D721Med (cell line): ENCODE data around the gene GMDS.

Experiments used
- DNase-seq: peaks from one replicate; pipeline ENCODE4 v3.0.0; 2011; ENCODE audit warnings: low spot score; ENCODE audit not compliant: insufficient read length
- FAIRE-seq: peaks from 2 replicates; lab custom pipeline; 2011; peaks lifted over from hg19 to GRCh38; lab: Jason Lieb, UNC
- TF ChIP-seq, protein P1 (sequence below): IDR thresholded peaks from 2 replicates; pipeline ENCODE4 v1.5.1; 2012; ENCODE audit warnings: mild to moderate bottlenecking, control low read depth; ENCODE audit not compliant: insufficient read depth; ENCODE audit errors: missing control alignments

The GMDS gene

DNA sequence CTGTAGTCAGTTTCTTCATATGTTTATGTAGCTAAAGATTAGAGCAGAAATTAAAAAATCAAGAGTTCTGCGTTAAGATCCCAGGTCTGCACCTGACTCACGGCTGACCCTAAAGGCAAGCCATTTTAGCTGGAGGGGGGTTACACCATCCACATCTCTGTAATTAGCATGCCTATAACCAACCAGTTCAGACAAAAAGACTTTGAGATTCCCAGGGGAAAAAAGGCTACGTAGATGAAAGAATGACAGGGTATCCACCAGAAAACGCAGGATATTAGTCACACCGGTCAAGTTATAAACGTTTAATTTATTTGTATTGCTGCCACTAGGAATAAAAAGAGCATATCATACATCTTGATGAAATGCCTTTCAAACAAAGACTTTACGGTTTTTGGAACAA, 336.6 kb downstream of the GMDS start:
- TF ChIP-seq, protein P1, sequence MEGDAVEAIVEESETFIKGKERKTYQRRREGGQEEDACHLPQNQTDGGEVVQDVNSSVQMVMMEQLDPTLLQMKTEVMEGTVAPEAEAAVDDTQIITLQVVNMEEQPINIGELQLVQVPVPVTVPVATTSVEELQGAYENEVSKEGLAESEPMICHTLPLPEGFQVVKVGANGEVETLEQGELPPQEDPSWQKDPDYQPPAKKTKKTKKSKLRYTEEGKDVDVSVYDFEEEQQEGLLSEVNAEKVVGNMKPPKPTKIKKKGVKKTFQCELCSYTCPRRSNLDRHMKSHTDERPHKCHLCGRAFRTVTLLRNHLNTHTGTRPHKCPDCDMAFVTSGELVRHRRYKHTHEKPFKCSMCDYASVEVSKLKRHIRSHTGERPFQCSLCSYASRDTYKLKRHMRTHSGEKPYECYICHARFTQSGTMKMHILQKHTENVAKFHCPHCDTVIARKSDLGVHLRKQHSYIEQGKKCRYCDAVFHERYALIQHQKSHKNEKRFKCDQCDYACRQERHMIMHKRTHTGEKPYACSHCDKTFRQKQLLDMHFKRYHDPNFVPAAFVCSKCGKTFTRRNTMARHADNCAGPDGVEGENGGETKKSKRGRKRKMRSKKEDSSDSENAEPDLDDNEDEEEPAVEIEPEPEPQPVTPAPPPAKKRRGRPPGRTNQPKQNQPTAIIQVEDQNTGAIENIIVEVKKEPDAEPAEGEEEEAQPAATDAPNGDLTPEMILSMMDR: no peak
- DNase-seq (no peak), FAIRE-seq (no peak)

DNA sequence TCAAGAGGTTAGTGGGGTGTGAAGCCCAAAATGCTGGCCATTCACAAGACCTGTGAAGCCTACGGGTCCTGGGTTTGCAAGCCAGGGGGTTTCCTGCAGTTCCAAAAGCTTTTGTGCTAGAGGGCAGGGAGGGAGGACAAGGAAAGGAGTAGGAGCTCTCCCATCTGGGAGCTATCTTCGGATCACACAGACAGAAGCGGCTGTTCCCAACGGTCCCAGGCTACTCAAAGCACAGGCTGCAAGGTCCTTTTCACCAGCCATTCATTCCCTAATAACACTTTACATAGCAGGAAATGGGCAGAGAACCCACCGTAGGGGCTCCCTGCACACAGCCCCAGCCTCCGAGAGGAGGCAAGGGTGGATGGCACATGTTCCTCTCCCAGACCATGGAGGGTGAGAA, 338.8 kb downstream of the GMDS start:
- FAIRE-seq (no peak), DNase-seq (no peak)
- TF ChIP-seq, protein P1: no peak

DNA sequence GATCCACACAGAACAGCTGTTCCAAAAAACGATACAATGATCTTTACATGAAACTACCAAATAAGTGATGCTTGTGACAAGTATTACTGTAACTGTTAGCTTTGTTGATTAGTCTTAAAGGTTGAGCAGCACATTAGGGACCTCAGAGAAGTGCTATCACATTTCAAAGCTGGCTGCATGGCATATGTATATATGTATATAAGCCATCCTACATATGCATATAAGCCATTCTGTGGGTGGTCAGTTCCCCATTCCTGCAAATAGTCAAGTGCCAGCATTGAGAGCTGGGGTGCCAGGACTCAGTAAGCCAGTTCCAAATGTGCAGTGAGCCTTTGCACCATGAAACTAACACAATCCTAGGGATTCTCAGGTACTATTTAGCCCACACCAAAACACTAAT, 339.4 kb downstream of the GMDS start:
- DNase-seq (no peak), FAIRE-seq (no peak)
- TF ChIP-seq, protein P1: no peak

DNA sequence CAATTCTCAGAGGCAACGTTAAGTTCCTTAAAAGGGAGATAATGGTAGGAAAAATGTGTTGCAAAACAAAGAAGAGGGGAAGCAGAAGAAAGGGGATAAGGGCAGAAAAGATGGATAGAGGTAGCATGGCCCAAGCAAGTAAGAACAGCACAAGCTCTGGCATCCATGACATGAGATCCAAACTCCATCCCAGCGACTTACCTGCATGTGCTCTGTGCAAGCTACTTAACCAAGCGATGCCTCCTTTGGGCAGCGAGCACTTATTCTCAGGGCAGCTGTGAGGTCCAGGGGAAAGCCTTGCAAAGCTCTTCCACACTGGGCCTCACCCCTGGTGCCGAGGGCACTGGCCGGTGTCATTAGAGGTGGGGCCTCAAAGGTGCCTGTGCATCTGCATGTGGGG, 340.5 kb downstream of the GMDS start:
- no peak for FAIRE-seq
- TF ChIP-seq, protein P1: no peak

DNA sequence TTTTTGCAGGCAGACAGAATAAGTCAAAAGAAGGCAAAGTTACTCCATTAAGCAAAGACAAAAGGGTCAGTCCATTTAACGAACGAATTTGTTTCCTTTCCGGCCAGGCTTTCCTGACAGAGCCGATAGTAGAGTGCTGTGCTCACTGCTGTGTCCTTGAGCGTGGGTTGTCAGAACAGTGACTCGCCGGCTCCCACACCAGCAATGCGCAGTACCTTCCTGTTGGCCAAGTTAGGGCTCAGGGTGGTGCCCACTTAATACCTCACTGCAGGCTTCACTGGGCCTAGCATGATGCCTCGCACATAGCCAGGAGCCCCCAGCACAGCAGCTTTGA, 341.0 kb downstream of the GMDS start:
- FAIRE-seq (no peak), DNase-seq (no peak)
- TF ChIP-seq, protein P1: no peak

More for the DNA sequence above, 340.5 kb downstream of the GMDS start:
- DNase-seq: no peak

DNA sequence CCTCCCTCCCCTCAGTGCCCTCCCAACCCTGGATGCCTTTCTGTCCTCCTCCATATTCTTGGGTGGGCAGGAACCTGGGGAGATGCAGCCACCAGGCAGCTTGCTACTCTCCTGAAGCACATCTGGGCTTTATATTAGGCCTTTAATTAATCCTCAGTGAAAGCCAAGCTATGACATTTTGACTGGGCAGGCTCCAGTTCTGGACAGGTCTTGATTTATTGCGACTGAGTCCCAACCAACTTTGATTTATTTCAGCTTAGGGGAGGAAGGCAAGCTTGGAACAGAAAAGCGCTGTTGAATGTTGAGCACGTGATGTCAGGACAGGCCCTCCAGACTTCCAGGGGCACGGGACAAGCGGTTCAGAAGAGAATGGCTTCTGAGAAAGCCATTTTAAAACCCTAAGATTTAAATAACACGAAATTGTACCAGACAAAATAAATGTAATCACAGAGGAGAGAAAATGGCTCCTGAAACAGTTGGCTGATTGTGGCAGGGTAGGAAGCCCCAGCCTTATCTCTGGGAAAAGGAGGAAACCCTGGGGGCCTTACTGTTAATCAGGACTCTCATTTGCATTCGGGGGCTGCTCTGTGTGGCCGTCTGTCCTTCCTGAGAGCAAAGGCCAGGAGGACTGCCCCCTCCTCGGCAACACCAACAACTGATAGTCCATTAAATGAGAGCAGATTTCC, 341.5 kb downstream of the GMDS start:
- no peak for FAIRE-seq
- no peak for DNase-seq
- TF ChIP-seq, protein P1: no peak

DNA sequence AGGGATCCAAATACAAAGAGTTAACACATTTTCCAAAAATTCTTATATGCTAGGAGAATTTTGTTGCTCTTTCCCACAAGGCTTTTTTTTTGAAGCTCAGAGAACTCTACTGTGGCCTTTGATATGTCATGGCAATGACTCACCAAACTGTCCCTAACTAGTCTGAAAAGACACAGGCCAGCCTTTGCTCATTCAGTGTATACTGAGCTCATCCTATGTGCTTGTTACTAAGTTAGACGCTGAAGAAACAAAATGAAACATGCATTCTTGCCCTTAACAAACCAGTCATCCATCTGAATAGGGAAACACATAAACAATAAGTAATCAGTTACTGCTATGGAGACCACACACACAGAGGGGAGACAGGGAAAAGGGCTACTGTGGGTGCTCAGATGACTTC, 343.8 kb downstream of the GMDS start:
- DNase-seq: no peak
- FAIRE-seq: no peak
- TF ChIP-seq, protein P1: no peak
